Liver (tissue), 9 donors: ENCODE data around the gene TRPV4. TPM values are rescaled to one million over a fixed set of nuclear protein-coding genes. Genes with fewer than 3 reads are reported as not detected.

ENCODE experiments used
- DNase-seq: peaks from one replicate; pipeline ENCODE4 v3.0.0-alpha.2; 2017; ENCODE audit warnings: low spot score
- H3K27ac ChIP-seq, 2 donors: one replicate each; pipeline ENCODE4 v1.7.0; 2013; ENCODE audit warnings: inconsistent platforms in 2 of 2, low read length in 2 of 2, control low read depth in 1 of 2, low read depth in 1 of 2, mild to moderate bottlenecking in 1 of 2
- H3K27me3 ChIP-seq, 4 donors: one replicate each; pipeline versions ENCODE4 v1.6.1 to v1.7.0; 2013; ENCODE audit warnings: low read length in 3 of 4, inconsistent platforms in 1 of 4, mild to moderate bottlenecking in 1 of 4, moderate library complexity in 1 of 4; ENCODE audit not compliant: control insufficient read depth in 4 of 4, insufficient read depth in 4 of 4
- H3K36me3 ChIP-seq, 4 donors: one replicate each; pipeline versions ENCODE4 v1.6.1 to v1.7.0; 2013; ENCODE audit warnings: low read length in 3 of 4, mild to moderate bottlenecking in 3 of 4, low read depth in 1 of 4, moderate library complexity in 1 of 4; ENCODE audit not compliant: control insufficient read depth in 4 of 4, insufficient read depth in 3 of 4
- H3K4me1 ChIP-seq, 4 donors: one replicate each; pipeline versions ENCODE4 v1.6.1 to v1.7.0; 2013; ENCODE audit warnings: low read length in 3 of 4, mild to moderate bottlenecking in 3 of 4, moderate library complexity in 1 of 4; ENCODE audit not compliant: control insufficient read depth in 4 of 4, insufficient read depth in 4 of 4
- H3K4me3 ChIP-seq, 3 donors: one replicate each; pipeline versions ENCODE4 v1.6.1 to v1.7.0; 2013; ENCODE audit warnings: low read length in 3 of 3, control low read depth in 1 of 3, low read depth in 1 of 3, mild to moderate bottlenecking in 1 of 3
- H3K9ac ChIP-seq, 2 donors: one replicate each; pipeline ENCODE4 v1.7.0; 2013; ENCODE audit warnings: low read length in 2 of 2, mild to moderate bottlenecking in 2 of 2, moderate library complexity in 2 of 2, control low read depth in 1 of 2, low read depth in 1 of 2
- H3K9me3 ChIP-seq, 4 donors: one replicate each; pipeline versions ENCODE4 v1.6.1 to v1.7.0; 2013; ENCODE audit warnings: low read length in 3 of 4; ENCODE audit not compliant: control insufficient read depth in 4 of 4
- CTCF ChIP-seq: fragments of 150-350 bp; IDR thresholded peaks from 2 replicates; pipeline ENCODE4 v1.5.1; 2017; ENCODE audit warnings: improper control_type of control experiment, low read depth, low read length; ENCODE audit not compliant: missing input control
- EGR1 ChIP-seq, 2 donors: IDR thresholded peaks; 2 replicates each; pipeline ENCODE4 v1.6.1; 2016 to 2018; ENCODE audit warnings: antibody characterized with exemption in 2 of 2, low read depth in 2 of 2
- FOXA1 ChIP-seq: IDR thresholded peaks from 2 replicates; pipeline ENCODE4 v1.6.1; 2016; ENCODE audit warnings: antibody characterized with exemption
- FOXA2 ChIP-seq: IDR thresholded peaks from 2 replicates; pipeline ENCODE4 v1.6.1; 2016; ENCODE audit warnings: antibody characterized with exemption
- GABPA ChIP-seq, 2 donors: IDR thresholded peaks in 1 of 2; conservative IDR thresholded peaks in 1 of 2; 2 replicates each; pipeline ENCODE4 v1.6.1; 2016; ENCODE audit warnings: antibody characterized with exemption in 2 of 2, mild to moderate bottlenecking in 1 of 2, moderate library complexity in 1 of 2
- HNF4A ChIP-seq, 2 donors: conservative IDR thresholded peaks; 2 replicates each; pipeline ENCODE4 v1.6.1; 2016; ENCODE audit warnings: antibody characterized with exemption in 2 of 2, mild to moderate bottlenecking in 2 of 2
- HNF4G ChIP-seq: IDR thresholded peaks from 2 replicates; pipeline ENCODE4 v1.6.1; 2016; ENCODE audit warnings: antibody characterized with exemption
- JUND ChIP-seq, 2 donors: IDR thresholded peaks; 2 replicates each; pipeline ENCODE4 v1.6.1; 2016; ENCODE audit warnings: antibody characterized with exemption in 2 of 2
- MAX ChIP-seq: IDR thresholded peaks from 2 replicates; pipeline ENCODE4 v1.6.1; 2016; ENCODE audit warnings: antibody characterized with exemption
- NR2F2 ChIP-seq: IDR thresholded peaks from 2 replicates; pipeline ENCODE4 v1.6.1; 2016; ENCODE audit warnings: antibody characterized with exemption
- RAD21 ChIP-seq, 2 donors: IDR thresholded peaks; 2 replicates each; pipeline ENCODE4 v1.6.1; 2016; ENCODE audit warnings: antibody characterized with exemption in 2 of 2, mild to moderate bottlenecking in 2 of 2
- RXRA ChIP-seq, 2 donors: IDR thresholded peaks; 2 replicates each; pipeline ENCODE4 v1.6.1; 2017 to 2018; ENCODE audit warnings: antibody characterized with exemption in 2 of 2, mild to moderate bottlenecking in 1 of 2
- SP1 ChIP-seq: IDR thresholded peaks from 2 replicates; pipeline ENCODE4 v1.6.1; 2018; ENCODE audit warnings: antibody characterized with exemption, mild to moderate bottlenecking
- TAF1 ChIP-seq: conservative IDR thresholded peaks from 2 replicates; pipeline ENCODE4 v1.6.1; 2016; ENCODE audit warnings: antibody characterized with exemption, mild to moderate bottlenecking
- YY1 ChIP-seq: IDR thresholded peaks from 2 replicates; pipeline ENCODE4 v1.6.1; 2016; ENCODE audit warnings: antibody characterized with exemption, mild to moderate bottlenecking
- ZBTB33 ChIP-seq: IDR thresholded peaks from 2 replicates; pipeline ENCODE4 v1.6.1; 2016; ENCODE audit warnings: antibody characterized with exemption
- WGBS: extraction: QIAGEN DNeasy Blood & Tissue Kit; methylation state at CpG from one replicate; pipeline ENCODE4 v1.1.7; 2013; 5-methylcytosine and 5-hydroxymethylcytosine counted together
- polyA plus RNA-seq, 2 donors: library from polyadenylated mRNA; stranded (reverse) in 1 of 2; unstranded in 1 of 2; fragments of 200-250 nt in 1 of 2; fragments of >200 nt in 1 of 2; fragmentation: Nextera tagmentation in 1 of 2; extraction: Ambion mirVana in 1 of 2; gene quantifications; one replicate each; pipeline versions ENCODE4 v1.2.1 to v1.2.3, GENCODE V29; 2013 to 2015
- total RNA-seq, 2 donors: library from RNA; depleted of rRNA; stranded (reverse); fragments of >200 nt; gene quantifications; one replicate each; pipeline ENCODE4 v1.2.3, GENCODE V29; 2014
- TF ChIP-seq, protein P1 (sequence below): IDR thresholded peaks from 2 replicates; pipeline ENCODE4 v1.6.1; 2016; ENCODE audit warnings: antibody characterized with exemption, mild to moderate bottlenecking
- TF ChIP-seq, protein P2 (sequence below): IDR thresholded peaks from 2 replicates; pipeline ENCODE4 v1.6.1; 2016; ENCODE audit warnings: antibody characterized with exemption
- donor health status: healthy.
- donor health status: healthy.
- donor health status: healthy.
- donor health status: healthy.
- donor health status: healthy.

Gene TRPV4
- total and polyA plus RNA-seq, 4 donors = 1.3 to 9.6 (median 3.9) TPM

GRCh38 chr12:109797905-109798669 is 35.1 kb downstream of the TRPV4 start:
- Histone ChIP-seq H3K4me3 (no peak overlapping the region), H3K36me3 (peaks cover 1 to 33% (median 10%) of the 10 kb centered on the region in 4 donors), H3K9me3 (no peaks in the 10 kb centered on the region), H3K9ac (no peak overlapping the region), H3K27ac (no peak overlapping the region), H3K4me1 (no peaks in the 10 kb centered on the region), H3K27me3 (no peaks in the 10 kb centered on the region)
- DNase-seq = no peak
- no peak for TF ChIP-seq ZBTB33
- TF ChIP-seq RAD21 (IDR thresholded peaks at IDR 0.05) = no peak
- TF ChIP-seq YY1 = no peak
- TF ChIP-seq, protein P1, sequence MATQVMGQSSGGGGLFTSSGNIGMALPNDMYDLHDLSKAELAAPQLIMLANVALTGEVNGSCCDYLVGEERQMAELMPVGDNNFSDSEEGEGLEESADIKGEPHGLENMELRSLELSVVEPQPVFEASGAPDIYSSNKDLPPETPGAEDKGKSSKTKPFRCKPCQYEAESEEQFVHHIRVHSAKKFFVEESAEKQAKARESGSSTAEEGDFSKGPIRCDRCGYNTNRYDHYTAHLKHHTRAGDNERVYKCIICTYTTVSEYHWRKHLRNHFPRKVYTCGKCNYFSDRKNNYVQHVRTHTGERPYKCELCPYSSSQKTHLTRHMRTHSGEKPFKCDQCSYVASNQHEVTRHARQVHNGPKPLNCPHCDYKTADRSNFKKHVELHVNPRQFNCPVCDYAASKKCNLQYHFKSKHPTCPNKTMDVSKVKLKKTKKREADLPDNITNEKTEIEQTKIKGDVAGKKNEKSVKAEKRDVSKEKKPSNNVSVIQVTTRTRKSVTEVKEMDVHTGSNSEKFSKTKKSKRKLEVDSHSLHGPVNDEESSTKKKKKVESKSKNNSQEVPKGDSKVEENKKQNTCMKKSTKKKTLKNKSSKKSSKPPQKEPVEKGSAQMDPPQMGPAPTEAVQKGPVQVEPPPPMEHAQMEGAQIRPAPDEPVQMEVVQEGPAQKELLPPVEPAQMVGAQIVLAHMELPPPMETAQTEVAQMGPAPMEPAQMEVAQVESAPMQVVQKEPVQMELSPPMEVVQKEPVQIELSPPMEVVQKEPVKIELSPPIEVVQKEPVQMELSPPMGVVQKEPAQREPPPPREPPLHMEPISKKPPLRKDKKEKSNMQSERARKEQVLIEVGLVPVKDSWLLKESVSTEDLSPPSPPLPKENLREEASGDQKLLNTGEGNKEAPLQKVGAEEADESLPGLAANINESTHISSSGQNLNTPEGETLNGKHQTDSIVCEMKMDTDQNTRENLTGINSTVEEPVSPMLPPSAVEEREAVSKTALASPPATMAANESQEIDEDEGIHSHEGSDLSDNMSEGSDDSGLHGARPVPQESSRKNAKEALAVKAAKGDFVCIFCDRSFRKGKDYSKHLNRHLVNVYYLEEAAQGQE = no peak
- no peak for TF ChIP-seq RXRA (IDR thresholded peaks at IDR 0.05)
- no peak for TF ChIP-seq FOXA1
- TF ChIP-seq HNF4G = no peak
- TF ChIP-seq FOXA2 = no peak
- TF ChIP-seq, protein P2, sequence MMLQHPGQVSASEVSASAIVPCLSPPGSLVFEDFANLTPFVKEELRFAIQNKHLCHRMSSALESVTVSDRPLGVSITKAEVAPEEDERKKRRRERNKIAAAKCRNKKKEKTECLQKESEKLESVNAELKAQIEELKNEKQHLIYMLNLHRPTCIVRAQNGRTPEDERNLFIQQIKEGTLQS = no peak
- TF ChIP-seq MAX = no peak
- no peak for TF ChIP-seq SP1
- TF ChIP-seq JUND (IDR thresholded peaks at IDR 0.05) = no peak
- no peak for TF ChIP-seq NR2F2
- TF ChIP-seq EGR1 (IDR thresholded peaks at IDR 0.05; ENCODE audit: low read depth in 2 of 2) = no peak
- TF ChIP-seq GABPA (IDR thresholded peaks at IDR 0.05 in 1 of 2, conservative IDR thresholded peaks at IDR 0.05 in 1 of 2) = no peak
- WGBS = 83% methylated on average over 19 of the region's 19 CpGs

- Histone ChIP-seq H3K4me1 (no peaks in the 10 kb centered on the region), H3K9ac (no peak overlapping the region), H3K27ac (no peak overlapping the region), H3K9me3 (no peaks in the 10 kb centered on the region), H3K36me3 (peaks cover 1 to 37% (median 13%) of the 10 kb centered on the region in 4 donors), H3K27me3 (no peaks in the 10 kb centered on the region), H3K4me3 (no peak overlapping the region)
- 87% methylated on average over 2 of the region's 2 CpGs for WGBS
- DNase-seq = no peak
- TF ChIP-seq TAF1 = no peak
- TF ChIP-seq HNF4G = no peak
- TF ChIP-seq CTCF = no peak
- TF ChIP-seq JUND (IDR thresholded peaks at IDR 0.05) = no peak
- TF ChIP-seq, protein P2 = no peak
- no peak for TF ChIP-seq HNF4A (conservative IDR thresholded peaks at IDR 0.05)
- no peak for TF ChIP-seq FOXA1
- TF ChIP-seq FOXA2 = no peak
- TF ChIP-seq NR2F2 = no peak
- no peak for TF ChIP-seq RXRA (IDR thresholded peaks at IDR 0.05)
- no peak for TF ChIP-seq EGR1 (IDR thresholded peaks at IDR 0.05; ENCODE audit: low read depth in 2 of 2)
- no peak for TF ChIP-seq ZBTB33
- no peak for TF ChIP-seq YY1
Observed at GRCh38 chr12:109796057-109796456, 37.1 kb downstream of the TRPV4 start.
